IPS DF 6.9 (cell line): ENCODE results near the gene NUP210L.
"Not testable (repeated sequence)": the region's sequence is repeated elsewhere in the genome, so short reads cannot be mapped to it uniquely, and the experiment has no call there.

Source experiments
- DNase-seq: peaks from one replicate; pipeline ENCODE4 v3.0.0-alpha.2; 2013; ENCODE audit warnings: low read depth, low spot score
- H3K27ac ChIP-seq: one replicate; pipeline ENCODE4 v1.5.1; 2013; ENCODE audit warnings: low read length, control low read depth
- H3K27me3 ChIP-seq: 2 replicates; pipeline ENCODE4 v1.6.1; 2013; ENCODE audit warnings: mild to moderate bottlenecking, low read length; ENCODE audit not compliant: control insufficient read depth, insufficient read depth
- H3K36me3 ChIP-seq: 2 replicates; pipeline ENCODE4 v1.6.1; 2013; ENCODE audit warnings: low read length; ENCODE audit not compliant: control insufficient read depth, insufficient read depth
- H3K4me1 ChIP-seq: 2 replicates; pipeline ENCODE4 v1.6.1; 2013; ENCODE audit warnings: low read length; ENCODE audit not compliant: control insufficient read depth, insufficient read depth
- H3K4me3 ChIP-seq: 2 replicates; pipeline ENCODE4 v1.5.1; 2013; ENCODE audit warnings: mild to moderate bottlenecking, low read length
- H3K9me3 ChIP-seq: 2 replicates; pipeline ENCODE4 v1.6.1; 2013; ENCODE audit warnings: low read length, inconsistent platforms; ENCODE audit not compliant: control insufficient read depth, insufficient read depth
- WGBS: extraction: QIAGEN DNeasy Blood & Tissue Kit; methylation state at CpG from one replicate; pipeline ENCODE4 v1.1.7; 2013; ENCODE audit warnings: mixed read lengths, missing lambda C conversion rate; ENCODE audit not compliant: insufficient read length, insufficient coverage; 5-methylcytosine and 5-hydroxymethylcytosine counted together

Gene NUP210L

DNA sequence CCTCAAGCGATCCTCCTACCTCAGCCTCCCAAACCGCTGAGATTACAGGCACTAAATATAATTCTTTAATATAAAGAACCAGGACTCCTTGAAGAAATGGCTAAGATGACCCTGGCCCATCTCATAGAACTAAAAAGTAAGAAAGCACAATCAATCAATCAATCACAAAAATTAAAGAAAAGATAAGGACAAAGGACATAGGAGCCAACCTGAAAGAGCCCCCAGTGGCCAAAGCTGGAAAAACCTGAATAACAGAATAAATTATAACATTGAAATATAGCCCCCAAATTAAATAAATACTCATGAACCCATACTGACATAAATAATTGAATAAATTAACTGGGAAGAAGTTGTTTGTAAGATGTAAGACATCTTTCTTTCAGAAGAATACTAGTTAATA is 8.9 kb downstream of the NUP210L start:
- Histone ChIP-seq H3K4me3 (no peak overlapping the region), H3K36me3 (no peaks in the 10 kb centered on the region), H3K27ac (no peak overlapping the region), H3K9me3 (no peaks in the 10 kb centered on the region), H3K27me3 (no peaks in the 10 kb centered on the region), H3K4me1 (no peaks in the 10 kb centered on the region)
- DNase-seq: no peak
- WGBS: no CpG with 5 or more reads among the region's 2 CpGs

DNA sequence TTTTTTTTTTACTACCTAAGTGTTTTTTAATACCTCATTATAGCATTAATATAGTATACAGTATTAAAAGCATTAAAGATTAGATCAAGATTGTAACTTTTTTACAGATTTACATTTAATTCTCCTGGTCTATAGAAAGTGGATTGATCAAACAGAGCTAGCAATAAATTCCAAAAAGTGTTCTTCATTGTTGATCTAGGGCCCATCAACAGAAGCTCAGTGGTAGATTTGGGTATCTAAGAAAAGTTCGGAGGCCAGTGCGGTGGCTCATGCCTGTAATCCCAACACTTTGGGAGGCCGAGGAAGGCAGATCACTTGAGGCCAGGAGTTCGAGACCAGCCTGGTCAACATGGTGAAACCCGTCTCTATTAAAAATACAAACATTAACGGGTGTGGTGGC is 12.5 kb downstream of the NUP210L start:
- Histone ChIP-seq H3K9me3 (no peaks in the 10 kb centered on the region), H3K27me3 (no peaks in the 10 kb centered on the region), H3K36me3 (no peaks in the 10 kb centered on the region), H3K4me1 (no peaks in the 10 kb centered on the region), H3K27ac (no peak overlapping the region), H3K4me3 (no peak overlapping the region)
- WGBS: no CpG with 5 or more reads among the region's 6 CpGs
- no peak for DNase-seq

DNA sequence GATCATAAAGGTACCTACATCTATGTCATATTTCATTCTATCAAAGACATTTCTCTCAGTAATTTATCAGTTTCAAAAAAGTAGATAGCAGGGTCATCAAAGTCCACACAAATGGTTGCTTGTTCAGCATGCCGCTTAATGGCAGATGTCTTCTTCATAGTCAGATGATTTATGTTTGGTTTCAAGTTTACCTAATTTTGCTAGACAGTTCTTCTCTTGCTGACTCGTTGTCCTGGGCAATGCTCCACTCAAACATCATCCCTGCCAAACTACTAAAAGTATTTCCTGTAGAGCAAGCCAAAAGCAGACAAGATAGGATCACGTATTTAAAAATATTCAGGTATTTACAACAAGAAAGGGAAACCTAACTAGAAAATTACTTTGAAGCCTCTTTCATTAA is 13.6 kb downstream of the NUP210L start:
- no peaks in the 10 kb centered on the region for H3K27me3 ChIP-seq
- DNase-seq: no peak
- H3K4me3 ChIP-seq: no peak overlapping the region
- no peaks in the 10 kb centered on the region for H3K36me3 ChIP-seq
- no CpG with 5 or more reads among the region's 3 CpGs for WGBS
- H3K27ac ChIP-seq: no peak overlapping the region
- H3K9me3 ChIP-seq: no peaks in the 10 kb centered on the region
- no peaks in the 10 kb centered on the region for H3K4me1 ChIP-seq

DNA sequence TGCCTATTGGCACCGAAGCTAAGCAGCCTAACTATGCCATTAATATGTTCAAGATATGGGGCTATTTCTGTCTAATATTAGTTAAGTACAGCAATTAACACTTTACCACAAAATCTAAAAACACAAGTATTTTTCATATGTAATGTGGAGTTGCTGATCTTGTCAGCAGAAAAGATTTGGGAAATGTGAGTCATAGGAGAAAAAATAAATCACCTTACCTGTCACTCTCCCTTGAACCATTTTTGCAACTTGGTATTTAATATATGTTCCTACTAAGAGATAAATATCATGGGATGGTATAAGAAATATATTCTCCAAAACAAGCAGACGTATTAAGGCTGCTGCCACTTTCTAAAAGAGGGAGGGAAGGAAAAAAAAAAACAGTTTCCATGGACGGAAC is 17.0 kb downstream of the NUP210L start:
- no peaks in the 10 kb centered on the region for H3K27me3 ChIP-seq
- no peaks in the 10 kb centered on the region for H3K9me3 ChIP-seq
- no peaks in the 10 kb centered on the region for H3K36me3 ChIP-seq
- no peak overlapping the region for H3K27ac ChIP-seq
- no peaks in the 10 kb centered on the region for H3K4me1 ChIP-seq
- DNase-seq: no peak
- H3K4me3 ChIP-seq: no peak overlapping the region
- no CpG with 5 or more reads among the region's 3 CpGs for WGBS

DNA sequence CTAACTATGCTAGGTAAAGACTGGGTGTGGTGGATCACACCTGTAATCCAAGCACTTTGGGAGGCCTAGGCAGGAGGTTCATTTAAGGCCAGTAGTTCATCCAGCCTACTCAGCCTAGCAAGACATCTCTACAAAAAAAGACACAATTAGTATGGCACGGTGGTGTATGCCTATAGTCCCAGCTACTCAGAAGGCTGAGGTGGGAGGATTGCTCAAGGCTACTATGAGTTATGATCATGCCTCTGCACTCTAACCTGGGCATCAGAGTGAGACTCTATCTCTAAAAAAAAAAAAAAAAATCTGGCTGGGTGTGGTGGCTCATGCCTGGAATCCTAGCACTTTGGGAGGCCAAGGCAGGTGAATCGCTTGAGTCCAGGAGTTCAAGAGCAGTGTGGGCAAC is 21.6 kb downstream of the NUP210L start:
- no CpG with 5 or more reads among the region's 2 CpGs for WGBS
- H3K27ac ChIP-seq: no peak overlapping the region
- no peaks in the 10 kb centered on the region for H3K4me1 ChIP-seq
- H3K4me3 ChIP-seq: no peak overlapping the region
- no peak for DNase-seq
- no peaks in the 10 kb centered on the region for H3K27me3 ChIP-seq
- no peaks in the 10 kb centered on the region for H3K9me3 ChIP-seq
- no peaks in the 10 kb centered on the region for H3K36me3 ChIP-seq

DNA sequence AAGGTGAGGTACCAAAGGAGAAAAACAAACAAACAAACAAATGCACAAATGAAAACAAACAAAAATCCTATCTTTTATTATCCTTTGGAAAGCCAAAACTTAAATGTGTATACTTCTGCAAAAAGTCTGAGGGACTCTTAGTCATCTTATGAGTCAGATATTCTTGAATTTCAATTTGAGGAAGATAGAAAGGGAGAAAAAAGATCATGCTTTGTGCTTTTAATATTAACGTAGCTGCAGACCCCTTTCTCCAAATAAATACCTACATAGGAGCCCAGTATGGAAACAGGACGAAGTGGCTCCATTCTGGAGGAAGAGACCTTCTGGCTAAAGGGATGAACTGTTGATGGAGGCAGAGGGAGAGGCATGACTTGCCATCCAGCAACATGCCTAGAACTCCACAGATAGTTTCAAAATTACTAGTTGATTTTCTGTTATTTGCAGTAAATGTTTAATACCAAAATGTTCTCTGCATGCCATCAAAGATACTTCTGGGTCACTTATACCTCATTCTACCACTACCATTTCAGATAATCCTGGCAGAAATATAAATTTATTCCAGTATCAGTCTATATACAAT is 25.4 kb downstream of the NUP210L start:
- no peak overlapping the region for H3K4me3 ChIP-seq
- DNase-seq: no peak
- no peak overlapping the region for H3K27ac ChIP-seq
- H3K9me3 ChIP-seq: no peaks in the 10 kb centered on the region
- no peaks in the 10 kb centered on the region for H3K36me3 ChIP-seq
- H3K27me3 ChIP-seq: no peaks in the 10 kb centered on the region
- no CpG with 5 or more reads among the region's 2 CpGs for WGBS
- no peaks in the 10 kb centered on the region for H3K4me1 ChIP-seq

DNA sequence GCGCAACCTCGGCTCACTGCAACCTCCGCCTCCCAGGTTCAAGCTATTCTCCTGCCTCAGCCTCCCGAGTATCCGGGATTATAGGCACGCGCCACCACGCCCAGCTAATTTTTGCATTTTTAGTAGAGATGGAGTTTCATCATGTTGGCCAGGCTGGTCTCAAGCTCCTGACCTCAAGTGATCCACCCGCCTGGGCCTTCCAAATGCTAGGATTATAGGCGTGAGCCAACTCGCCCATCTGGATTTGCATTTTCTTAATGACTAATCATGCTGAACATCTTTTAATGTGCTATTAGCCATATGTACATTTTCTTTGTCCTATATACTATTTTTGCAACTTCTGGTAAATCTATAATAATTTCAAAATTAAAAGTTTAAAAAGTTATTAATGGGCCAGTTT is 31.7 kb downstream of the NUP210L start:
- H3K27ac ChIP-seq, DNase-seq, H3K4me1 ChIP-seq, H3K9me3 ChIP-seq, H3K4me3 ChIP-seq, H3K27me3 ChIP-seq, H3K36me3 ChIP-seq: not testable (repeated sequence)
- no CpG with 5 or more reads among the region's 11 CpGs for WGBS

DNA sequence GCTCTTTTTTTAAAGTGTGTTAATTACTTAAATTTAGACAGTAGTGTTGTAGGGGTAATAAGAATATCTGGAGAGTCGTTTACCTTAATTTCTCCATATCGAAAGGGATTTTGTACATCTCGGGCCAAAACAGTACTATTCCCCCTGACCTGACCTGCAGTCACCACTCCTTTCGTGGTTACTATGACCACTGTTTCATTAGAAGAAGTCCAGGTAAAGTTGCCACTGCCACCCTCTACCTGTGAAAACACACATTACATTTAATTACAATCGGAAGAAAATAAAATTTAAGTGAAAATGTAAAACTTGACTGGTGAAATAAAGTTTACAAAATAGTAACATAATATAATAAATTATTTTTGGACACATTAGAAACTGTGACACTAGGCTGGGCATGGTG is 37.2 kb downstream of the NUP210L start:
- WGBS: no CpG with 5 or more reads among the region's 5 CpGs
- H3K27ac ChIP-seq: no peak overlapping the region
- H3K4me3 ChIP-seq: no peak overlapping the region
- no peaks in the 10 kb centered on the region for H3K27me3 ChIP-seq
- H3K9me3 ChIP-seq: no peaks in the 10 kb centered on the region
- no peak for DNase-seq
- H3K36me3 ChIP-seq: no peaks in the 10 kb centered on the region
- H3K4me1 ChIP-seq: no peaks in the 10 kb centered on the region

DNA sequence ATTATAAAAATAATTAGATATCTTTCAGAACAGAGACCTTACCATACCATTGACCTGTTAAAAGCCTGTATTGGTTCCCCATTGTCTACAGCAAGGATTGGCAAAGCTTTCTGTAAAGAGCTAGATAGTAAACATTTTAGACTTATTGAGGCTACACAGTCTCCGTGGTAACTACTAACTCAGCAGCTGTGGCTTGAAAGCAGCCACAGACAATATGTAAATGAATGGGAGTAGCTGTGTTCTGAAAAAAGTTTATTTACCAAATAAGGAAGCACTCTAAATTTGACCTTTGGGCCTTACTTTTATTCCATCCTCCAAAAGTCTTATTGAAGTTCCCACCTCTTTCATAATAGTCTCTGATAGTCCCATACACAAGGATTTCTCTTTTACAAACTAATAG is 39.7 kb downstream of the NUP210L start:
- H3K4me1 ChIP-seq: no peaks in the 10 kb centered on the region
- H3K27ac ChIP-seq: no peak overlapping the region
- H3K4me3 ChIP-seq: no peak overlapping the region
- H3K9me3 ChIP-seq: no peaks in the 10 kb centered on the region
- WGBS: no CpG with 5 or more reads among the region's 1 CpG
- no peak for DNase-seq
- no peaks in the 10 kb centered on the region for H3K27me3 ChIP-seq
- no peaks in the 10 kb centered on the region for H3K36me3 ChIP-seq

DNA sequence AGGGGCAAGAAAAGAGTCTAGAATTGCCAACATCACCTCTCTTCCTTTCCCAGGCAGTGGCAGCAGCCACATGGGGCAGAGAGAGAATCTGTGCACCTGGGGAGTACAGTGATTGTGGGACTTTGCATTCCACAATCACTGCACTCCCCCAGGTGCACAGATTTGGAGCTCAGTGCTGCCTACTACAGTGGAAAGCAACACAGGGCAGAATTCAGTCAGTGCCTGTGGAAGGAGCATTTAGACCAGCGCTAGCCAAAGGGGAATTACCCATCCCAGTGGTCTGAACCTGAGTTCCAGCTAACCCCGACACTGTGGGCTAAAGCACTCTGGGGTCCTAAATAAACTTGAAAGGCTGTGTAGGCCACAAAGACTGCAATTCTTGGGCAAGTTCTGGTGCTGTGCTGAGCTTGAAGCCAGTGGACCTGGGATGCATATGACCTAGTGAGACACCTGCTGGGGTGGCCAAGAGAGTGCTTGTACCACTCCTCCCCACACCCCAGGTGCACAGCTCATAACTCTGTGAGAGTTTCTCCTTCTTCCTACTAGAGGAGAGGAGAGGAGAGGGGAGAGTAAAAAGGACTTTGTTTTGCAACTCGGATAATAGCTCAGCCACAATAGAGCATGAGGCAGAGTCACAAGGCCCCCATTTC is 50.3 kb downstream of the NUP210L start:
- no peak overlapping the region for H3K4me3 ChIP-seq
- H3K9me3 ChIP-seq: no peaks in the 10 kb centered on the region
- H3K27me3 ChIP-seq: no peaks in the 10 kb centered on the region
- H3K27ac ChIP-seq: no peak overlapping the region
- no peaks in the 10 kb centered on the region for H3K4me1 ChIP-seq
- no CpG with 5 or more reads among the region's 3 CpGs for WGBS
- peak; percentile 4 for DNase-seq
- H3K36me3 ChIP-seq: no peaks in the 10 kb centered on the region

DNA sequence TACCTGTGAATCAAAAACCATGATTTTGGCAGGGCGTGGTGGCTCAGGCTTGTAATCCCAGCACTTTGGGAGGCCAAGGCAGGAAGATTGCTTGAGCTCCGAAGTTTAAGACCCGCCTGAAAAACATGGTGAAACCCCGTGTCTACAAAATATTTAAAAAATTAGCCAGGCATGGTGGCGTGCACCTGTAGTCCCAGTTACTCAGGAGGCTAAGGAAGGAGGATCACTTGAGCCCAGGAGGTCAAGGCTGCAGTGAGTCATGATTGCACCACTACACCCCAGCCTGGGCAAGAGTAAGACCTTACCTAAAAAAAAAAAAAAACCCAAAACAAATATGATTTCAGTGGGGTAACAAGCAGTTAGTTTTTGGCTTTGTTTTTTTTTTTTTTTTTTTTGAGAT is 54.7 kb downstream of the NUP210L start:
- not testable (repeated sequence) for DNase-seq, H3K9me3 ChIP-seq
- no CpG with 5 or more reads among the region's 5 CpGs for WGBS

More for the DNA sequence above, 54.7 kb downstream of the NUP210L start:
- H3K27ac ChIP-seq, H3K36me3 ChIP-seq, H3K4me3 ChIP-seq, H3K27me3 ChIP-seq, H3K4me1 ChIP-seq: not testable (repeated sequence)
